GM19351 (cell line): ENCODE results near the gene COMMD1.
"Not testable (repeated sequence)": the region's sequence is repeated elsewhere in the genome, so short reads cannot be mapped to it uniquely, and the experiment has no call there.

ENCODE experiments used
- ATAC-seq: cut with Tn5 transposase; IDR thresholded peaks from one replicate; pipeline ENCODE4 v1.9.1; 2021; ENCODE audit warnings: mild to moderate bottlenecking, moderate library complexity; ENCODE audit not compliant: unreplicated experiment

Gene COMMD1

GRCh38 chr2:61962095-61962984, 56.9 kb downstream of the COMMD1 start:
- no peak for ATAC-seq

GRCh38 chr2:61966087-61966727, 60.7 kb downstream of the COMMD1 start:
- ATAC-seq = no peak

GRCh38 chr2:61967262-61967661, 61.8 kb downstream of the COMMD1 start:
- no peak for ATAC-seq

- no peak for ATAC-seq
Measured at GRCh38 chr2:61969376-61969775, 63.9 kb downstream of the COMMD1 start.

GRCh38 chr2:61970807-61971556, 65.5 kb downstream of the COMMD1 start:
- no peak for ATAC-seq

GRCh38 chr2:61978522-61978921, 73.0 kb downstream of the COMMD1 start:
- peak; percentile 66 for ATAC-seq

GRCh38 chr2:61980758-61981157, 75.3 kb downstream of the COMMD1 start:
- no peak for ATAC-seq

- no peak for ATAC-seq
Measured at GRCh38 chr2:61984682-61985081, 79.2 kb downstream of the COMMD1 start.

- ATAC-seq = no peak
Measured at GRCh38 chr2:61988462-61989366, 83.2 kb downstream of the COMMD1 start.

GRCh38 chr2:61993422-61994024, 88.0 kb downstream of the COMMD1 start:
- ATAC-seq = no peak

- ATAC-seq = no peak
Measured at GRCh38 chr2:61994531-61994930, 89.1 kb downstream of the COMMD1 start.

GRCh38 chr2:61995065-61995464, 89.6 kb downstream of the COMMD1 start:
- ATAC-seq = no peak

GRCh38 chr2:61995515-61995914, 90.0 kb downstream of the COMMD1 start:
- peak; percentile 85 for ATAC-seq

- no peak for ATAC-seq
Measured at GRCh38 chr2:61998426-61998825, 93.0 kb downstream of the COMMD1 start.

GRCh38 chr2:62000538-62000937, 95.1 kb downstream of the COMMD1 start:
- ATAC-seq = no peak

- no peak for ATAC-seq
Measured at GRCh38 chr2:62001431-62001830, 96.0 kb downstream of the COMMD1 start.

- ATAC-seq = not testable (repeated sequence)
Measured at GRCh38 chr2:62004428-62004827, 99.0 kb downstream of the COMMD1 start.

GRCh38 chr2:62007555-62007954, 102.1 kb downstream of the COMMD1 start:
- ATAC-seq = no peak

- ATAC-seq = no peak
Measured at GRCh38 chr2:62010632-62011256, 105.3 kb downstream of the COMMD1 start.

GRCh38 chr2:62013641-62014040, 108.2 kb downstream of the COMMD1 start:
- ATAC-seq = no peak
